Measurements from ENCODE around the gene CASZ1.

CASZ1 gene

DNA sequence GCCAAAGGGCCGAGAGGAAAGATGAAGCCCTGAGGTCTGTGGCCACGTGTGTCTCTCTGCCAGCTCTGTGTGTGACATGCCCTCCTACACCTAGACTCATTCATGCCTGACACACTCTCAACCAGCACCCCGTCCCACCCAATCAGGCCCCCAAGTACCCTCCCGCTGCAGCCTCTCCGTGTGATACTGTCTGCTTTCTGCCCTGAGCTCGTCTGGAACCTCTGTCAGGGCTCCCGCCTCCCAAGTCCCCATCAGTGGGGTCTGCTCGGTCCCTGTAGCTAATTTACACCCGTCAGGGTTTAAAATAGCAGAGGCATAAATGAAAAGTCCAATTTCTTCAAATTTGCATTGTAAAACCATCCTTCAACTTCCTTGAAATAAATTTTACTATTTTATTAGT is 20.7 kb downstream of the CASZ1 start:
- no peak for DNase-seq (ENCODE audit: low spot score)

DNA sequence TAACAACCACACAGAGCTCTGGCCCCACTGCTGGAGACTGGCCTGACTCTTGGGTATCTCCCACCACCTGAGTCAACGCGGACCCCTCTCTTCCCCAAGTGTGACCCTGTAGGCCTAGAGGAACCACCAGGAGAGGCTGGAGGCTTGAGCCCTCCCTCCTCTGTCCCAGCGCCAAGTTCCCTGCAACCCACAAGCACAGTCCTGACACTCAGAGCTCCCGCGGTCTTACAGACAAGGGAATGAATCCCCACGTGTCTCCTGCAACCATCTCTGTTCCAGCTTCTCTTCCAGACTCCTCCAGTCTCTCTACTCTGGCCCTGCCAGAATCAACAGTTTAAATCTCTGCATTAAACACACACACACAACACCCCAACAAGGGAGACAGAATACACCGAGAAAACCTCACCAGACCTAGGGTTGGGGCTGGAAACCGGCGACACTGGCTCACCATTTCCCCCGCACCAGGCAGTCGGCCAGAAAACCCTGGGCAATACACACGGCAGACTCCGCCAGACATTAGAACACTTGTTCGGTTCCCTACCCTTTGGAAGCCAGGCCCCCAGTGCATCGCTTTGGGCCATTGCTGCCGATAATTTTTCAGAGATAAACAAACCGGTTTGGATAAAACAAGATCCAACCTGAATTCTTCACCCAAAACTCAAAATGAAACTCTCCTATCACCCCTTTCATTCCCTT is 21.7 kb downstream of the CASZ1 start:
- DNase-seq (ENCODE audit: low spot score), result no peak

DNA sequence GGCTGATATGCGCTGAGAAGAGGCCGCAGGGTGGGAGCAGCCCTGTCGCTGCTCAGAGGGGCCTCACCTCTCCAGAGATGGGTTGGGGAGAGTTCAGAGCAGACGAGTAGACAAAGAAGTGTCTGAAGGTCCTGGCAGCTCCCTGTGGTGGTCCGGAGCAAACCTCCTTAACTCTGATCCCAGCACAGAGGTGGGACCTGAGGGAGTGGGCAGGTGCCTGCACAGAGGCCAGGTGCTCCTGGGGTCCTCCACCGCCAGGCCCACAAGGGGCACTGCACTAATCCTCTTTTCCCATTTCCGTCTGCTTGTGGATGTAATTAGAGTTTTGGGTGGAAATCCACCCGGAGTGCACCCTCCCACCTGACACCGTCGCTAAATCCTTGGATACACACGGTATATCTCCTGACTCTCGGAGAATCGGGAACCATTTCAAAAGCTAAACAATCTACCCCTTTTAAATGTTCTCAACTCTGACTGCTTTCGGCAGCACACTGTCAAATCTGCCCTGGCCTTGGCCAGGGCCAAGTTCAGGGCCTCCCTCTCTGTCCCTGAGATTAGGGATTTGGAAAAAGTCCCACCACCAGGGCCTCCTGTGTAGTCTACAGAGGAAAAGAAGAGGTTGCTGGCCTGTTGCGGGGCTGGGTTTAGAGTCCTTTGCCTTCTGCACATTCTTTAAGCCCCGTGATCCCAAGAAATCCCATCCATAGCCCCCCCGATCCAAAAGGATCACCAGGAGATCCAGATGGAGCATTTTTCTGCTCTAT is 22.4 kb downstream of the CASZ1 start:
- no peak for DNase-seq (ENCODE audit: low spot score)

DNA sequence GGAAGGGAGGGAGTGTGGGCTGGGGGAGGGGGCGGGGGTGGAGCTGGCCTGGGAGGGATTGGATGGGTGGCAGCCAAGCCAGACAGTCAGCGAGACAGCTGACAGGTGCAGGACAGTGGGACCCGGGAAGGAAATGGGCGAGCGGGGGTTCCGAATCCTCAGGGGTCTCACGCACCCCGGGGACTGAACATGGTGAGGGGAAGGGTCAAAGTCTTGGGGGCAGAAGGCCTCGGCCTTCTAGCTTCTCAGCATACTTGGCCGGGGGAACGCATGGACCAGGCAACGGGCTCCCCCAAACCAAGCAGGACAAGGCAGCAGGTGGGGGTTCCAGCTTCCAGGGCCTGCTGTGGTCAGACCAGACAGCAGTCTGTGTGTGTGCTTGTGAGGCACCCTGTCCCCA is 23.1 kb downstream of the CASZ1 start:
- no peak for DNase-seq (ENCODE audit: low spot score)

DNA sequence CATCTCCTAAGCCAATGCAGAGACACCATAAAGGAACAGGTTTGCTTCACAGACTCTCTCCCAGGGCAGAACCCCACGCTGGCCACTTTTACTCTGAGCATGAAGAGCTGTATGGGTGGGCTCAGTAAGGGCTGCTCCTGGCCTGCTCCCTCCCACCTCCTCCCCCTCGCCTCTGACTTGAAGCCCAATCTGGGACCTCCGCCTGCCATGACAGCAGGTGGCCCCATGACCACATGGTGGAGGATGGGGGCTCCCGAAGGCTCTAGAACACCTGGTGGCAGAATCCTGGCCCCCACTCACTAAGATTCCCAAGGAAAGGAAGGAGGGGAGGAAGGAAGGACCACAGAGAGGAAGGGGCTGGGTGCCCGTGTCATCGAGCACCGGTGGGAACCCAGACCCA is 23.7 kb downstream of the CASZ1 start:
- no peak for DNase-seq (ENCODE audit: low spot score)

DNA sequence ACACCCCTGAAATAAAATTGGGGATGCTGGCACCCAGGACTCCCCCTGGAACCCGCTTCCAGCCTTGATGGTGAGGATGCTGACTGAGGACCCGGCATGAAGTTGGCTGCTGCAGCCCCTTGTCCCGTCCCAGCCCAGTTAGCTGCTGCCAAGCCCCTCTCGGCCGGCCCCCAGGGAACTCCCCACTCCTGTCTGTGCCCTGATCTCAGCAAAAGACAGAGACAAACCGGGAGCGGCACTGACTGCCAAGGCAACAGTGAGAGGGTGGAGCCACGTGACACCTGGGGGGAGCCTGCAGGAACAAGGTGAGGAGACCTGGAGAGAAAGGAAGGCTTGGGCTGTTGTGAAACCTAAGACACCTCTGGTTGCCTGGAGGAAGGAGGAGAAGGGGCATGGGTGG is 24.7 kb downstream of the CASZ1 start:
- DNase-seq (ENCODE audit: low spot score), result no peak

DNA sequence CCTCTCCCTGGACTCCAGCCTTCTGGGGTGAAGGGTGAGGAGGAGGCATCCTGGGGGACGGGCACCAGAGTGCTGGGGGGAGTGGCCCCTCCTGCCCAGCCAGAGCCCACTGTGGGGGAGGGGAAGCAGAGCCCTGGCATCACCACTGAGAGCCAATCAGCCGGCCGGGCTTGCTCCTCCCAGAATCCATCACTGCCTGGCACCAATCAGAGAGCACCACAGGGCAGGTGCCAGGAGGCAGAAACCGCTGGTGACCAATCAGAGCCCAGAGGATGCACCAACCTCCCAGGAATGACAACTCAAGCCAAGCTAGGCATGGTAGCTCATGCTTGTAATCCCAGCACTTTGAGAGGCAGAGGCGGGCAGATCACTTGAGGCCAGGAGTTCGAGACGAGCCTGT is 27.9 kb downstream of the CASZ1 start:
- no peak for DNase-seq (ENCODE audit: low spot score)

DNA sequence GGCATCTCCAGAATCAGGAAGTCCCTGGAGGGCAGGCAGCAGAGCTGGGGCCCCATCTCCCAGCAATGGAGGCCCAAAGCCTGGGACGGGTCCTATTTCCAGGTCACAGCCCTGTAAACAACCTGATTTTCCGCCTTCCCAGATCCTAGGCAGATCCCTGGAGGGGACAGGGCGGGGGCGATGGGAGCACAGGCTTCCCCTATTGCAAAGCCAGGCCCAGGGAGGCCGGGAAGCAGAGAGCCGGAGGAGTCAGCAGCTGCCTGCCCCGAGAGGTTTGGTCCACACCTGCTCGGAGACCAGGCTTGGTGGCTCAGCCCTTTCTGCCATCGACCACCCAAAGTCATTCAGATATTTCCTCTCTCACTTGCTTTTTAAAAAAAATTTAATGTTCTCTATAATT is 29.2 kb downstream of the CASZ1 start:
- no peak for DNase-seq (ENCODE audit: low spot score)

DNA sequence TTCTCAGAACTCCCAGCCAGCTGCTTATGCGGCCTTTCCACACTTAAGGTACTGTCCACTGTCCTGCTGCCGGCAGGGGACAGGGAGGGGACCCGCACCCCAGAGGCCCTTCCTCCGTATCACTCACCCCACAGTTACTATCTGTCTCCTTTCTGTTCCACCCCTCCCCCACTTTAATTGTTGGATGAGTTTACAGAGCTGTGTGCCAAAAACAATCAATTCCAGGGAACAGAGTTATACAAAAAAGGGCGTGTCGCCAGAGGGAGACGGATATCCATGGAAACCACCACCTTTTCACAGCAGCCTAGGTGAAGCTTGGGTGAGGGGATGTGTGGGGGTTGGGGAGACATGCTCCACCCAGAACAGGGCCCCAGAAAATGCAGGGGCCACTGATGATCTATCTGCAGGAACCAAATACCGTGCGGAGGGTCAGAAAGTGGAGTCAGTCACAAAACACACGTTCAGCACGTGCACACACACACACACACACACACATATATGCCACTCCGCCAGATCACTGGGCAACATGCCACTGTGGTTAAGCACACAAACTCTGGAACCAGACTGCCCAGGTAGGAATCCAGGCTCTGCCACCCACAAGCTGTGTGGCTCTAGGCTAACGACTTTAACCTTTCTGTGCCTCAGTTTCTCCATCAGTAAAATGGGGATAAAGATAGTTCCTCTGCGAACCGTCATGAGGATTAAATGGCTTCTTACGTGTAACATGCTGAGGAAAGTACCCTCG is 30.5 kb downstream of the CASZ1 start:
- no peak for DNase-seq (ENCODE audit: low spot score)

DNA sequence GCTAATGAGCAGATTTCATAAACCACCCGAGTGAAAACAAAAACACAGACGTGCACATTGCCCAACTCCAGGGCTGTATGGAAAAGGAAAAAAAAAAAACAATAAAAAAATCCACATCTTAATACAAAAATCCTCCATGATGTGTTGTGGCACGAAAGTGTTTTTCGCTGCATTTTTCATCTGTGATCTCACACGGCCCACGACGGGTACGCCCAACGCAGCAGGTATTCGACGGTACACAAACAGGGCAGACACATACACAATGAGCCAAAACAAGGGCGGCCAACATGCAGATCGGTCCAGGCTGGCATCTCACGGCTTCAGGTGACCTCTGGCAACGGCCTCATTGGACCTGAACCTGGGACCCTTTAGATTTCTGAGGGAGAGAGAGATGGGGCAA is 31.1 kb downstream of the CASZ1 start:
- no peak for DNase-seq (ENCODE audit: low spot score)

DNA sequence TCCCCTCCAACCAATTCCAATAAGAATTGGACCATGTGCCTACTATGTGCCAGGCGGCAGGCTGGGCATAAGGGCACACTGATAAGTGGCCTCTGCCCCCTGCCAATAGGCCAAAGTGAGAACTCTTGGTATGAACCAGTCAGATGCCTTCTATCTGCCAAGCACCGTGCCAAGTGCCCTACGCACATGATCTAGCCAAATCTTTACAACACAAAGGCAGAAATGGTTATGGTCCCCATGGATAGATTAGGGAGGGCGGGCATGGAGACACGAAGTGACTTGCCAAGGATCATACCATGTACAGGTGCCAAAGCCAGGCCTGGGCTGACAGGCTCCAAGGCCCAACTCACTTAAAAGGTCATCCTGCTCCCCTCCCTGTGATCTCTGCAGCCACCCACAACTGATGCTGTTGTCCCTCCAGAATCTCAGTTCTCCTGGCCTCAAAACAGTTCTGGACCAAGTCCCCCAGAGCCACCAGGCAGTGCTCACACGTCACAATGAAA is 32.1 kb downstream of the CASZ1 start:
- DNase-seq (ENCODE audit: low spot score), result no peak

DNA sequence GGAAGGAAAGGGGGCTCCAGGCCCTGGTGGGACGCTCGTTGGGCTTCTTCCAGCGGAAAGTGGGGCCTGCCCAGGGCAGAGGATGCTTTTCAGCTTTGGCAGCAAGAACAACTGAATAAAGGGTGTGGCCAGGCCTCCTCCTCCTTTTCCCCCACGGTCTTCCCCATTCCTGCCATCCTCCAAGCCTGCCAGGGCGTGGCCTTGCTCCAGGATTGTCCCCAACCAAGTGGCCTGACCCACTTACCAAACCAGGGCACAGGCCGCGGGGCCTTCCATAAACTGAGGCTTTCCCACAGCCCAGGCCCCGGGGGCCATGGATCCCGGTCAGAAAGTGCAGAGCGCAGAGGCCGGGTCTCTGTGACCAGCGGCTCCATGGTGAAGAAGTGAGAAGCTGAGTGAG is 33.6 kb downstream of the CASZ1 start:
- DNase-seq (ENCODE audit: low spot score), result no peak

DNA sequence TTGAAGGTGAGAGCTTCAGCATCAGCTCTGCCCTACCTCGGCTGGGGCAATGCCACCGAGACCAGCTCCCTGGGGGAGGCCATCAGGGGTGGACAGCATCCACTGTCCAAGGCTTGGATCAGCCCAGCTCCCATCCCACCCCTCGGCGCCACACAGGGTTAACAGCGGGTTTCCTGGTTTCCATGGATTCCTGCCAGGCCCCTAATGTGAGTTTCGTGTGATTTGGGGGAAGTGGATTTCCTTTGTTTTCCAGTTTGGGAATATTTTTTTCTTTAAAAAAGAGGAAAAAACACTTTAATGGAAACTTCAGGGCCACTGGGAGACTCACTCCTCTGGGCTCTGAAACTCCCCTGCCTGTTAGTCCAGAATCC is 34.3 kb downstream of the CASZ1 start:
- DNase-seq (ENCODE audit: low spot score), result no peak

DNA sequence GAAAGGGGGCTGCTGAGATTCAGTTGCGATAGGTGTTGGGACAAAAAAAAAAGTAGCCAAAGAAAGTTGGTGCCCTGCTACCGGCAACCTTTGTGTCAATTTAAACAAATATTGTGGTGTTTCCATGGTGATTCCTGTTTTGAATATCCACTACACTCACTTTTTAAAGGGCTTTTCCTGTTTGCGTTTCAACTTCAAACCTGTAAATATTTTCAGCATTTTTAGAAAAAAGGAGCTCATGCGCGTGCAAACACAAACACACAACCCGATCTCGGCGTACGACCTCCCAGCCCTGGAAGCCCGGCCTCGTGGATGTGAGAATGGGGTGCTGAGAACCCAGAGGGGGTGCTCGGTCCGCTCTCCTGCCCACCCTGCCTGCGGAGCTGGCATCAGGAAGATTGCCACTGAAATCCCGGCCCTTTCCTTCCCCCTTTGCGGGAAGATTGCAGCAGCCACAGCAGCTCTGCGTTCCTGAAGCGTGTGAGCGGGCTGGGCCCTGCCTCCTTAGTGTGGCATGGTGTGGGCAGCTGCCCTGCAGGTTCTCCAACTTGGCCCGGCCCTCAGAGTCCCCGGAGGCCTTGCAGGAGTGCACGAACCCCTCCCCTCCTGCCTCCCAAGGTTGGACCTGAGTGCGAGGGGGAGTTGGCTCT is 34.8 kb downstream of the CASZ1 start:
- DNase-seq (ENCODE audit: low spot score), result no peak

DNA sequence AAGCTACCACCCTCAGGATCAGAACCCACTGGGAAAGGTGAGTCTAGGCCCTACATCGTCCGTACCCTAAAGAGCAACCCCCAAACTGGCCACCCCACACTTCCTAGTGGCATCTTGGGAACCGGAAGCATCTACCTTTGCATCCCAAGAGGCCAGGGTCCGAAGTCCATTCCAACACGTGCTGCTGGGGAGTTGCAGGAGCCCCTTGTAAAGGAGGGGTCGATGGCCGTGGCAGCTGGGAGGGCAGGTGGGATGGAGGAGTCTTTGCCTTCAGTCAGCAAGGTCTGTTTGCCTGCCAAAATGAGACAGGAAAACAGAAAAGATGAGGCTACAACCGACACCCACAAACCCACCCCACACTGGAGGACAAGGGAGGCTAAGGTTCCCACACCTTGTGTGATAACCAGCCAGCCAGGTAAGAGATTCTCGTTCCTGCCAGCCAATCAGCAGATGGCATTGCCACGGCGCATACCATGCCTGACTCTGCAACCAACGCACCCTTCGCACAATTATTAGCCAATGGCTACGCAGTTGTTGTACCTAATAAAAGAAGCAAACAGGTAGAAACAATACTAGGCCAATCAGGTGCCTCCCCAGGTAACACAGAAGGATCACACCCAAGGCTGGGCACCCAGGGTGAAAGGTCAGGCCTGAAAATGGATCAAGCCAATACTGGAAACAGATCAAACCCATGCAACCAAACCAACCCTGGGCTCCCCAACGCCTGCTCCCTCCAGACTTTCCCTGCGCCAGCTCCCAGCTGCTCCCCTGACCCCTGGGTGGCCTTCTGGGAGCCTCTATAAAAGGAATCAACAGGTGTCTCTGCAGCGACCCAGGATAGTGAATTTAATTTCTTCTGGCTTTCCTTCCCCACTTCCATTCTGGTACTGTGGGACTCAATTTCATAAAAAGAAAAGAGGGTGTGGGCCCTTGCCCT is 35.6 kb downstream of the CASZ1 start:
- no peak for DNase-seq (ENCODE audit: low spot score)

DNA sequence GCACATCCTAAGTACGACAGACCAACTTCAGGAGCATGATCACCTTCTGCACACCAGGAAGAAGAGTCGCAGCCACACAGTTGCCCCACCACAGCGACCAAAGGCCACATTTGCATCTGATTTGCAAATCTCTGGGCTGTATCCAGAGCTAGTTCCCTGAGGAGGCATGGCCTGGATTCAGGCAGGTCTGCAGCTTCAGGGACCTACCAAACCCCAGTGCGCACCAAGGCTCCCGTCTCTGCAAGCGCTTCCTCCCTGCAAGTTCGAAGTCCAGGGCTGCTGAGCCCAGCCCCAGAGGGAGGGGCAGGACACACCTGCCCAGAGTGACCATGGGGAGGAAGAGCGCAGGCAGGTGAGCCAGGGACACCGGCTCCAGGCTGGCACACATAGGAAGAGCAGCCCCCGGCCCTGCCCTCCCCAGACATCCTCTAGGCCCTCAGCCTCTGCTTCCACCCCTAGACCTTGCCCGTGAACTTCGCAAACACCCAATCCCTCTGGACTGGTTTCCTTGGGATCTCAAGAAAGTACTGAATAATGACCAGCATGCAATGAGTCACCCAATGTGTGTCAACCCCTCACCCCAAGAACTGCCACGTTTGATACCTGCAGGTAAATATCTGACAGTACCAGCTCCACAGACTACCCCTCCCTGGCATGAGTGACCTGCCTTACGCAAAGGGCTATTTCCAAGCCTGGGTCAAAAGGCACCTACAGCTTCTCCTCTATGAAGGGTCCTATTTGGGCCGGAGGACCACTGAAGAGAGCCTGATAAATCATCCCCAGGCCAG is 36.8 kb downstream of the CASZ1 start:
- no peak for DNase-seq (ENCODE audit: low spot score)

DNA sequence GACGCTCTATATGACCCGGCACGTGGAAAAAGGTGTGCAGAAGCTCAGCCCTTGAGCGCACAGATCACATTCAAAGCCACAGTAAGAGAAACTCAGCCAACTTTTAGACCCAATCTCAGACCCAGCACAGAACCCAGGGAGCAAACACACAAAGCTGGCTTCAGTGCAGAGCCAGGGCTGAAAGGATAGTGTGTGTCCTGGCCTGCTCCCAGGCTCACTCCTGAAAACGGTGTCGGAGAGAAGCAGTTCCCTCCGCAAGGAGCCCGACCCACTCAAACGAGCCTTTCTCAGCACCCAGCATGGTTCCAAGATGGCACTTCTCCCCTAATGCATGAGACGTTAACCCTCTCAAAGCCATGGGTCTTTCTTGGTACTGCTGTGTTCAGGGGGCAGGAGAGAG is 39.6 kb downstream of the CASZ1 start:
- DNase-seq (ENCODE audit: low spot score), result no peak

DNA sequence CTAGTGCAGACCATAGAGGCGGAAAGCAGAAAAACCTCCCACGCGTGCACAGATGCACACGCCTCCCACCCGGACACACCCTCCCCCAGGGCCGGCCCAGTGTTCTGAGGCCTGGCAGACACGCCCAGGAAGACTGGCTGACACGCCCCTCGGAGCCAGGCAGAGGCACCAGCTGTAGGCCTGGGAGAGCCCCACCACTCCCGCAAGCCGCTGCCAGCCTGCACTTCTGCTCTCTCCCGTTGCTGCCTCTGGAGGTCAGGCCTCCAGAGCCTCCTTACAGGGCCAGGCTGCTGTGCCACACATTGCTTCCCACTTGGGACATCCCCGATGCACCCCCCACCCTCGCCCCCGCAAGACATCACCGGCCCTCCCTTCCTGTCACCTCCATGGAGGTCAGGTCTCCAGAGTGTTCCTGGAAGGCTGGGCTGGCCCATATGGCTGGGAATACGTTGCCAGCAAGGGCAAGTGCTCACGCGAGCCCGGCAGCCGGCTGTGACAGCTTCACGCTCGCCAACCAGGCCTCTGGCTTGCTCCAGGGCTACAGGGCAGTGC is 40.4 kb downstream of the CASZ1 start:
- DNase-seq (ENCODE audit: low spot score), result peak; percentile 76

DNA sequence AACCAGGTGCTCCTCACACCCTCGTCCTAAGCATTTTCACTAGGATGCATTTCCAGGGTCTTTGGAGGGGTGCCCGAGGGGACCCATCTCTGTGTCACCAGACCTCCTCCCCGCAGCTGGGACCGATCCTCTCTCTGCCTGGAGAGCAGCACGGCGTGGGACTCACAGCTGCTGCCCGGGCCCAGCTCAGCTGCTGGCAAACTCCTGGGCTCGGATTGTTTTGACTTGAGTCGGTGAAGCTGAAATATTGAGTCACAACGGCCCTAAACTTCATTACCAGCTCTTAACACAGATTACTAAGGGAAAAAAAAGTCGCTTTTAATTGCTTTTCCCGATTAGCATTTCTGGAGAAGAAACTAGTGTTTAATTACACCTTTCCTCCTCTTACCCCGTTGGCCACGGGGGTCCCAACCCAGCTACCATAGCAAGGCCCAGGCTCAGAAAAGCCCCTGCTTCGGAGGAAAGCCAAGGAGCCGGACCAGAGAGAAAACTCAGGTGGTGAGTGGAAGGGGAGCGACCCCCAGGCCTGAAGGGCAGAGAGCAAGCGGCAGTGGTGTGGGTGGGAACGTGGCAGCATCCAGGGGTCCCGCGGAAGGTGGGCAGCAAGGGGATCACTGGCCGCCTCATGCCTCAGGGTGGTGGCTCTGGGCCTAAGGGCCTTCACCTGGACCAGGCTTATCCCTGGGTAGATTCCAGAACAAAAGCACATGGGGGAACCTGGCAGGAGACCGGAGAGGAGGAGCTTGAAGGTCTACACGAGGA is 41.7 kb downstream of the CASZ1 start:
- DNase-seq (ENCODE audit: low spot score), result no peak

DNA sequence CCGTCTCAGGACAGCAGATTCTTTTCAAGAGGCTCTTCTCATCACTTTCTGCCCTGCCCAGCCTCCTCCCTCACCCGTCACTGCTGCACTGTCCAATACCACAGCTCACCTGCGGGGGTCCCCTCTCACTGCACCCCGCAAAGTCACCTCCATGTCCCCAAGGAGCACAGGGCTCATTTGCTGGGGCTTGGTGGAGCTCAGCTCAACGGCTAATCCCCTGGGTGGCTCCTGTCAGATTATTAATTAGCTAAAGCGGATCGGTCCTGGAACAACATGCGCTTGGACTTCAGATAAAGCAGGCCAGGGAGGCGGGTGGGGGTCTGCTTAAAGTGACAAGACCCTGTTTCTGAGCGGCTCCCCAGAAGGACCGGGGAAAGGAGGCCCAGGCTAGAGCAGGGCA is 43.1 kb downstream of the CASZ1 start:
- DNase-seq (ENCODE audit: low spot score), result peak; percentile 66
